Peyer's patch (tissue), 4 donors: ENCODE data around the gene PSME2. TPM values are rescaled to one million over a fixed set of nuclear protein-coding genes. Genes with fewer than 3 reads are reported as not detected.

Experiments used
- DNase-seq, 3 donors: peaks; one replicate each; pipeline ENCODE4 v3.0.0-alpha.2; 2017 to 2019
- H3K27ac ChIP-seq, 4 donors: fragments of 200-600 bp; sonication (generic); one replicate each; pipeline ENCODE4 v1.5.1; 2016 to 2019
- H3K27me3 ChIP-seq, 2 donors: fragments of 200-600 bp; sonication (generic); one replicate each; pipeline ENCODE4 v1.5.1; 2019
- H3K36me3 ChIP-seq, 3 donors: fragments of 200-600 bp; sonication (generic); one replicate each; pipeline ENCODE4 v1.5.1; 2016 to 2019
- H3K4me1 ChIP-seq, 4 donors: fragments of 200-600 bp; sonication (generic); one replicate each; pipeline ENCODE4 v1.5.1; 2016 to 2019
- H3K4me3 ChIP-seq, 4 donors: fragments of 200-600 bp; sonication (generic); 1 replicate in 3 of 4; 2 replicates in 1 of 4; pipeline ENCODE4 v1.5.1; 2016 to 2019; ENCODE audit warnings: mild to moderate bottlenecking in 1 of 4
- H3K9me3 ChIP-seq, 4 donors: fragments of 200-600 bp; sonication (generic); one replicate each; pipeline ENCODE4 v1.5.1; 2016 to 2019; ENCODE audit warnings: mild to moderate bottlenecking in 1 of 4
- POLR2A ChIP-seq, 2 donors: fragments of 450-650 bp; IDR thresholded peaks; one replicate each; pipeline ENCODE4 v1.5.1; 2017; ENCODE audit warnings: antibody characterized with exemption in 2 of 2, mild to moderate bottlenecking in 2 of 2, moderate library complexity in 2 of 2
- total RNA-seq, 4 donors: library from RNA; depleted of rRNA; stranded (reverse); fragments of >200 nt; gene quantifications; one replicate each; pipeline ENCODE4 v1.1.0, GENCODE V29; 2016
- TF ChIP-seq, protein P1 (sequence below), 6 experiments: fragments of 450-650 bp in 4 of 6; fragments of 200-600 bp in 2 of 6; sonication (generic) in 1 of 6; IDR thresholded peaks; one replicate each; pipeline ENCODE4 v1.5.1; 2017 to 2019; ENCODE audit warnings: antibody characterized with exemption in 6 of 6, mild to moderate bottlenecking in 3 of 6, moderate library complexity in 1 of 6

Gene PSME2
- total RNA-seq, 4 donors from 2014 or later = 119 to 258 (median 162) TPM

DNA sequence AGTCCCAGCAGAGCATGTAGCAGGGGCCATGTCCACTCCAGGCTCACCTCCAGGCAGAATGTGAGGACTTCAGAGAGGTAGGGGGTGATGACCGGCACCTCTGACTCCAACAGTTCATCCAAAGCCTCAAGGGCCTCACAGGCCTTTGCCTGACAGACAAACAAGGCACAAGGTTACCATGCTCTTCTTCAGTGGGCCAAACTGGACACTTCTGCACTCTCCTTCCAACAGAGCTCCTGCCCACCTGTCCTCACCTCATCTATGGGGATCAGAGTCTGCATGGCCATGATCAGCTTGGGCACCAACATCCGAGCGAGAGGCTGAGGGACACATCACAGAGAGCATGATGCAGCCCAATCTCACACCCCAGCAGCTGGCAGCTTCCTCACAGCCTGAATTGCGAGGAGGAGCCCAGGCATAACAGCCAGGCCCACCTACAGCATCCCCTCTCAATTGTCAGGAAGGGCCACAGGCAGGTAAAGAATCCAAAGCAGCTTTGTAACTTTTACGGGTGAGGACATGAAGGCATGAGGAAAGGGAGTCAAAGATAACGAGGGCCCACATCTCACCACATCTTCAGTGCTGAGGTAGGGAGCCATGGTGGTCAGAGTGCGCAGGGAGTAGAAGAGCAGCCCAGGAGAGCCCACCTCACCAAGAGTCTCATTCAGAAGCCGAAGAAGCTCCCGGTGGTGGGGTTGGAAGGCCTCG lies 40.6 kb upstream of the PSME2 start:
- no peak overlapping the region for H3K27ac ChIP-seq
- no peak for TF ChIP-seq POLR2A (IDR thresholded peaks at IDR 0.05)
- TF ChIP-seq, protein P1, sequence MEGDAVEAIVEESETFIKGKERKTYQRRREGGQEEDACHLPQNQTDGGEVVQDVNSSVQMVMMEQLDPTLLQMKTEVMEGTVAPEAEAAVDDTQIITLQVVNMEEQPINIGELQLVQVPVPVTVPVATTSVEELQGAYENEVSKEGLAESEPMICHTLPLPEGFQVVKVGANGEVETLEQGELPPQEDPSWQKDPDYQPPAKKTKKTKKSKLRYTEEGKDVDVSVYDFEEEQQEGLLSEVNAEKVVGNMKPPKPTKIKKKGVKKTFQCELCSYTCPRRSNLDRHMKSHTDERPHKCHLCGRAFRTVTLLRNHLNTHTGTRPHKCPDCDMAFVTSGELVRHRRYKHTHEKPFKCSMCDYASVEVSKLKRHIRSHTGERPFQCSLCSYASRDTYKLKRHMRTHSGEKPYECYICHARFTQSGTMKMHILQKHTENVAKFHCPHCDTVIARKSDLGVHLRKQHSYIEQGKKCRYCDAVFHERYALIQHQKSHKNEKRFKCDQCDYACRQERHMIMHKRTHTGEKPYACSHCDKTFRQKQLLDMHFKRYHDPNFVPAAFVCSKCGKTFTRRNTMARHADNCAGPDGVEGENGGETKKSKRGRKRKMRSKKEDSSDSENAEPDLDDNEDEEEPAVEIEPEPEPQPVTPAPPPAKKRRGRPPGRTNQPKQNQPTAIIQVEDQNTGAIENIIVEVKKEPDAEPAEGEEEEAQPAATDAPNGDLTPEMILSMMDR (IDR thresholded peaks at IDR 0.05) = no peak
- H3K4me3 ChIP-seq = no peak overlapping the region
- no peak for DNase-seq
- no peaks in the 10 kb centered on the region for H3K9me3 ChIP-seq
- H3K4me1 ChIP-seq = peaks cover 0 to 18% (median 9%) of the 10 kb centered on the region in 4 donors
- no peaks in the 10 kb centered on the region for H3K27me3 ChIP-seq
- peaks cover 0 to 45% (median 0%) of the 10 kb centered on the region in 3 donors for H3K36me3 ChIP-seq

DNA sequence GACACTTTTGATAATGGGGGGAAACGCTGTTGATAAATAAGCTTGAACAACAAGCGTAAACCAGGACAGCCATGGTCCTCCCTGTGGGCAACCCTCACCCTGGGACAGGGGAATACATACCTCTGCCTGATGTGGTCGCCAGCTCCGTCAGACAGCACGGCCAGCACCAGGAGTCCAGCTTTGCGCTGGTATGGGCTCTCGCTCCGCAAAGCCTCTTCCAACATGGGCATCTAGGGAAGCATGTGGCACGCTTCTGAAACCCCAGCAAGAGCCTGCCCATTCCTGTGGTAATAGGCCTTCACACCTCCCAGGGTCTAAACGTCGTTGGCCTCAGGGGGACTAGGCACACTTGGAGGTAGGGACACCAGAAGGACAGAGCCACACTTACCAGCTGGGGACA lies 39.3 kb upstream of the PSME2 start:
- no peak for DNase-seq
- no peaks in the 10 kb centered on the region for H3K9me3 ChIP-seq
- H3K27me3 ChIP-seq = no peaks in the 10 kb centered on the region
- H3K36me3 ChIP-seq = peaks cover 0 to 53% (median 0%) of the 10 kb centered on the region in 3 donors
- no peak overlapping the region for H3K27ac ChIP-seq
- peaks cover 0 to 18% (median 9%) of the 10 kb centered on the region in 4 donors for H3K4me1 ChIP-seq
- TF ChIP-seq, protein P1 (IDR thresholded peaks at IDR 0.05) = no peak
- TF ChIP-seq POLR2A (IDR thresholded peaks at IDR 0.05) = no peak
- H3K4me3 ChIP-seq = no peak overlapping the region

GRCh38 chr14:24185026-24185425 lies 38.6 kb upstream of the PSME2 start:
- Histone ChIP-seq H3K4me1 (peaks cover 0 to 18% (median 9%) of the 10 kb centered on the region in 4 donors), H3K9me3 (no peaks in the 10 kb centered on the region), H3K36me3 (peaks cover 0 to 61% (median 0%) of the 10 kb centered on the region in 3 donors), H3K4me3 (no peak overlapping the region), H3K27ac (no peak overlapping the region), H3K27me3 (no peaks in the 10 kb centered on the region)
- no peak for TF ChIP-seq POLR2A (IDR thresholded peaks at IDR 0.05)
- TF ChIP-seq, protein P1 (IDR thresholded peaks at IDR 0.05) = no peak
- DNase-seq = no peak

GRCh38 chr14:24184104-24184970 lies 37.9 kb upstream of the PSME2 start:
- Histone ChIP-seq H3K27ac (no peak overlapping the region), H3K27me3 (no peaks in the 10 kb centered on the region), H3K9me3 (no peaks in the 10 kb centered on the region), H3K36me3 (peaks cover 0 to 66% (median 0%) of the 10 kb centered on the region in 3 donors), H3K4me1 (peaks cover 0 to 17% (median 9%) of the 10 kb centered on the region in 4 donors), H3K4me3 (no peak overlapping the region)
- no peak for DNase-seq
- no peak for TF ChIP-seq POLR2A (IDR thresholded peaks at IDR 0.05)
- TF ChIP-seq, protein P1 (IDR thresholded peaks at IDR 0.05) = no peak

- no peak for TF ChIP-seq POLR2A (IDR thresholded peaks at IDR 0.05)
- TF ChIP-seq, protein P1 (IDR thresholded peaks at IDR 0.05) = no peak
- H3K27ac ChIP-seq = no peak overlapping the region
- no peak for DNase-seq
- no peaks in the 10 kb centered on the region for H3K27me3 ChIP-seq
- H3K9me3 ChIP-seq = no peaks in the 10 kb centered on the region
- H3K36me3 ChIP-seq = peaks cover 0 to 79% (median 0%) of the 10 kb centered on the region in 3 donors
- peaks cover 0 to 7% (median 6%) of the 10 kb centered on the region in 4 donors for H3K4me1 ChIP-seq
- no peak overlapping the region for H3K4me3 ChIP-seq
These were observed 36.6 kb upstream of the PSME2 start for GRCh38 chr14:24183014-24183481.
